HepG2 (cell line): Measurements from ENCODE around the gene FFAR4. TPM values are rescaled to one million over a fixed set of nuclear protein-coding genes. Genes with fewer than 3 reads are reported as not detected.

Experiments used
- BRCA1 ChIP-seq: sonication (generic); formaldehyde crosslinking; IDR thresholded peaks from 2 replicates; pipeline ENCODE4 v1.4.0; 2020; ENCODE audit warnings: missing genetic modification reagents
- GATA4 ChIP-seq: sonication (generic); IDR thresholded peaks from 2 replicates; pipeline ENCODE4 v1.6.1; 2016; ENCODE audit warnings: antibody characterized with exemption, low read depth, borderline replicate concordance
- GRHL1 ChIP-seq: sonication (generic); formaldehyde crosslinking; conservative IDR thresholded peaks from 2 replicates; pipeline ENCODE4 v1.8.0; 2022; ENCODE audit warnings: missing genetic modification reagents
- HOXA3 ChIP-seq: sonication (generic); formaldehyde crosslinking; IDR thresholded peaks from 2 replicates; pipeline ENCODE4 v1.5.0; 2020; ENCODE audit warnings: missing genetic modification reagents
- IRF9 ChIP-seq: sonication (generic); formaldehyde crosslinking; IDR thresholded peaks from 2 replicates; pipeline ENCODE4 v1.8.0; 2022; ENCODE audit warnings: missing genetic modification reagents, mild to moderate bottlenecking, borderline replicate concordance
- JDP2 ChIP-seq: sonication (generic); formaldehyde crosslinking; IDR thresholded peaks from 2 replicates; pipeline ENCODE4 v1.8.1; 2022; ENCODE audit warnings: missing genetic modification reagents, borderline replicate concordance
- MTERF4 ChIP-seq: sonication (generic); formaldehyde crosslinking; IDR thresholded peaks from 2 replicates; pipeline ENCODE4 v1.8.0; 2023; ENCODE audit warnings: mild to moderate bottlenecking, missing genetic modification reagents
- NCOA1 ChIP-seq: sonication (generic); formaldehyde crosslinking; IDR thresholded peaks from 2 replicates; pipeline ENCODE4 v1.9.0; 2021; ENCODE audit warnings: missing genetic modification reagents
- POLR2A ChIP-seq, 2 experiments: IDR thresholded peaks; 2 replicates each; pipeline ENCODE4 v1.6.1; 2011; ENCODE audit warnings: low read depth in 2 of 2, low read length in 2 of 2, mild to moderate bottlenecking in 1 of 2, moderate library complexity in 1 of 2; ENCODE audit not compliant: insufficient read depth in 1 of 2
- RARG ChIP-seq: sonication (generic); formaldehyde crosslinking; IDR thresholded peaks from 2 replicates; pipeline ENCODE4 v1.4.0; 2020; ENCODE audit warnings: low read depth, mild to moderate bottlenecking, missing genetic modification reagents
- SMAD9 ChIP-seq: sonication (generic); formaldehyde crosslinking; IDR thresholded peaks from 2 replicates; pipeline ENCODE4 v1.5.1; 2020; ENCODE audit warnings: mild to moderate bottlenecking, missing genetic modification reagents
- SRF ChIP-seq: IDR thresholded peaks from 2 replicates; pipeline ENCODE4 v1.6.1; 2011; ENCODE audit warnings: mild to moderate bottlenecking, low read depth, low read length, moderate library complexity
- ZC3H4 ChIP-seq: sonication (generic); formaldehyde crosslinking; IDR thresholded peaks from 2 replicates; pipeline ENCODE4 v1.4.0; 2020; ENCODE audit warnings: missing genetic modification reagents, borderline replicate concordance
- ZFP91 ChIP-seq: sonication (generic); formaldehyde crosslinking; IDR thresholded peaks from 2 replicates; pipeline ENCODE4 v1.9.0; 2022; ENCODE audit warnings: missing genetic modification reagents, mild to moderate bottlenecking, borderline replicate concordance
- ZGPAT ChIP-seq: IDR thresholded peaks from 2 replicates; pipeline ENCODE4 v1.6.1; 2016; ENCODE audit warnings: mild to moderate bottlenecking
- ZNF124 ChIP-seq: sonication (generic); formaldehyde crosslinking; IDR thresholded peaks from 2 replicates; pipeline ENCODE4 v1.4.0; 2020; ENCODE audit warnings: missing genetic modification reagents
- ZNF263 ChIP-seq: sonication (generic); formaldehyde crosslinking; IDR thresholded peaks from 2 replicates; pipeline ENCODE4 v1.4.0; 2020; ENCODE audit warnings: missing genetic modification reagents
- ZNF274 ChIP-seq: sonication (generic); formaldehyde crosslinking; IDR thresholded peaks from 2 replicates; pipeline ENCODE4 v1.5.1; 2020; ENCODE audit warnings: mild to moderate bottlenecking, missing genetic modification reagents
- ZNF33A ChIP-seq: sonication (generic); formaldehyde crosslinking; IDR thresholded peaks from 2 replicates; pipeline ENCODE4 v1.5.1; 2020; ENCODE audit warnings: missing genetic modification reagents, mild to moderate bottlenecking, moderate library complexity, borderline replicate concordance
- ZNF451 ChIP-seq: sonication (generic); formaldehyde crosslinking; IDR thresholded peaks from 2 replicates; pipeline ENCODE4 v1.5.0; 2020; ENCODE audit warnings: mild to moderate bottlenecking, missing genetic modification reagents
- ZNF563 ChIP-seq: sonication (generic); formaldehyde crosslinking; IDR thresholded peaks from 2 replicates; pipeline ENCODE4 v1.8.0; 2022; ENCODE audit warnings: mild to moderate bottlenecking, moderate library complexity, missing genetic modification reagents
- ZNF878 ChIP-seq: sonication (generic); formaldehyde crosslinking; IDR thresholded peaks from 2 replicates; pipeline ENCODE4 v1.8.1; 2023; ENCODE audit warnings: mild to moderate bottlenecking, missing genetic modification reagents, moderate library complexity
- ZSCAN31 ChIP-seq: sonication (generic); formaldehyde crosslinking; IDR thresholded peaks from 2 replicates; pipeline ENCODE4 v1.5.0; 2020; ENCODE audit warnings: low read depth, mild to moderate bottlenecking, missing genetic modification reagents
- polyA plus RNA-seq, 8 experiments: library from polyadenylated mRNA; depleted of rRNA in 3 of 8; stranded (reverse) in 7 of 8; unstranded in 1 of 8; fragments of >200 nt; fragmentation: Illumina TruSeq in 4 of 8; extraction: Trizol in 4 of 8; gene quantifications; 2 replicates each; pipeline versions ENCODE4 v1.2.1 to v1.2.3, GENCODE V29; 2011 to 2016; ENCODE audit warnings: low read depth in 4 of 8, missing spikeins in 1 of 8, mixed read lengths in 1 of 8; ENCODE audit not compliant: insufficient read depth in 1 of 8
- total RNA-seq, 5 experiments: library from RNA; depleted of rRNA; stranded (reverse); fragments of >200 nt; fragmentation: Illumina TruSeq; extraction: Trizol; gene quantifications; 2 replicates each; pipeline ENCODE4 v1.2.3, GENCODE V29; 2016; ENCODE audit warnings: low read depth in 1 of 5

FFAR4 gene
- total and polyA plus RNA-seq, 2 of the 13 experiments (the other 11 are each of a cell fraction or from before 2014, with no cell fraction given), result 0.09 TPM; not detected in 1

GRCh38 chr10:93601146-93601773 lies 34.8 kb downstream of the FFAR4 start, which contains the start of gene RBP4 (continued):
- no peak for TF ChIP-seq ZNF263 (CRISPR knock-in tag)
- TF ChIP-seq SRF, result no peak
- TF ChIP-seq ZNF563 (CRISPR knock-in tag), result peak; percentile 93
- no peak for TF ChIP-seq RARG
- TF ChIP-seq GRHL1 (CRISPR knock-in tag), result no peak
- TF ChIP-seq ZNF451 (CRISPR knock-in tag), result peak; percentile 74; the same call in 1 of the 2 replicates
- TF ChIP-seq ZNF274 (CRISPR knock-in tag), result peak; percentile 94
- peak; percentile 81; the same call in 1 of the 2 replicates for TF ChIP-seq GATA4
- TF ChIP-seq BRCA1 (CRISPR knock-in tag), result peak; percentile 88
- peak; percentile 84 for TF ChIP-seq ZNF878
- peak; percentile 83 for TF ChIP-seq ZFP91 (CRISPR knock-in tag)
- no peak for TF ChIP-seq SMAD9 (CRISPR knock-in tag)
- peak; percentile 56; the same call in 1 of the 2 replicates for TF ChIP-seq IRF9 (CRISPR knock-in tag)
- TF ChIP-seq ZC3H4, result no peak
- no peak; the same call in 1 of the 2 replicates for TF ChIP-seq NCOA1 (CRISPR knock-in tag)
- no peak for TF ChIP-seq MTERF4
- no peak for TF ChIP-seq ZNF124 (CRISPR knock-in tag)
- peak; percentile 75; the same call in 1 of the 2 replicates for TF ChIP-seq ZSCAN31 (CRISPR knock-in tag)
- TF ChIP-seq ZNF33A, result 0 out of 2 replicates have a peak, but pooled peaks have one; percentile 27
- TF ChIP-seq POLR2A (IDR thresholded peaks at IDR 0.05; ENCODE audit: insufficient read depth in 1 of 2, low read depth in 2 of 2, low read length in 2 of 2), result peak; percentile 85 to 94
- no peak for TF ChIP-seq JDP2
- TF ChIP-seq HOXA3 (CRISPR knock-in tag), result peak; percentile 80
- peak; percentile 87; the same call in 1 of the 2 replicates for TF ChIP-seq ZGPAT (CRISPR knock-in tag)
